Mucosa of descending colon (tissue), 3 donors: ENCODE data around the gene NGDN. TPM values are rescaled to one million over a fixed set of nuclear protein-coding genes. Genes with fewer than 3 reads are reported as not detected.
"Not testable (repeated sequence)": the region's sequence is repeated elsewhere in the genome, so short reads cannot be mapped to it uniquely, and the experiment has no call there.

Experiments
- ATAC-seq: fragments of 200-7000 bp; cut with Tn5 transposase; one replicate; pipeline ENCODE4 v1.9.1; 2020; ENCODE audit warnings: mild to moderate bottlenecking, moderate library complexity
- DNase-seq, 3 donors: peaks; one replicate each; pipeline ENCODE4 v3.0.0-alpha.2; 2020
- H3K36me3 ChIP-seq: fragments of 200-600 bp; one replicate; pipeline ENCODE4 v1.8.0; 2021; ENCODE audit warnings: low read depth, mild to moderate bottlenecking
- H3K4me1 ChIP-seq: fragments of 200-600 bp; one replicate; pipeline ENCODE4 v1.8.0; 2021; ENCODE audit warnings: low read depth, mild to moderate bottlenecking
- H3K4me3 ChIP-seq: fragments of 200-600 bp; one replicate; pipeline ENCODE4 v1.8.0; 2021; ENCODE audit warnings: mild to moderate bottlenecking
- H3K9me3 ChIP-seq: fragments of 200-600 bp; one replicate; pipeline ENCODE4 v1.8.0; 2021; ENCODE audit warnings: mild to moderate bottlenecking
- intact Hi-C, 2 donors: fragments of 100-400 bp; cut with DNase I in 1 of 2; cut with micrococcal nuclease in 1 of 2; formaldehyde crosslinking; loops; one replicate each; pipeline versions ENCODE4 v1.11.0 to v1.11.1; 2022; cut with DNase I, micrococcal nuclease
- long read RNA-seq, 2 donors: library from polyadenylated mRNA; unstranded; transcript quantifications; one replicate each; pipeline ENCODE4 v2.0.0, GENCODE V29; 2019 to 2021
- total RNA-seq, 3 donors: library from RNA; stranded (reverse); fragmentation: NEBNext Ultra II Directional in 2 of 3; extraction: Animal tissue kit (Norgen Biotek cat#: 25700) in 2 of 3; gene quantifications; one replicate each; pipeline versions ENCODE4 v1.2.1 to v1.2.4, GENCODE V29; 2021 to 2023
- TF ChIP-seq, protein P1 (sequence below): fragments of 200-600 bp; IDR thresholded peaks from one replicate; pipeline ENCODE4 v1.8.0; 2022; ENCODE audit warnings: antibody characterized with exemption, mild to moderate bottlenecking
- donor health status: DM: no; HTN: no; CAD: no; lungs with moderate emphysema.
- donor health status: DM: no; HTN: no; CAD: no.
- donor health status: DM: no; HTN: yes; CAD: no.

The NGDN gene
- total RNA-seq, result 10 to 100 TPM; 29.1 to 35.3 (median 29.9) TPM
- long read RNA-seq, donor 1, transcript NGDN-202 (11 exons, 1,143 nt), result major isoform, 39 of 52 reads
- long read RNA-seq, donor 1, partial matches to known transcripts, result 8 of 52 reads
- long read RNA-seq, donor 1, other reads (novel, unspliced or antisense), result 4 of 52 reads
- long read RNA-seq, donor 2, transcript NGDN-202 (11 exons, 1,143 nt), result major isoform, 20 of 32 reads
- long read RNA-seq, donor 2, partial matches to known transcripts, result 6 of 32 reads
- long read RNA-seq, donor 2, other reads (novel, unspliced or antisense), result 6 of 32 reads

DNA sequence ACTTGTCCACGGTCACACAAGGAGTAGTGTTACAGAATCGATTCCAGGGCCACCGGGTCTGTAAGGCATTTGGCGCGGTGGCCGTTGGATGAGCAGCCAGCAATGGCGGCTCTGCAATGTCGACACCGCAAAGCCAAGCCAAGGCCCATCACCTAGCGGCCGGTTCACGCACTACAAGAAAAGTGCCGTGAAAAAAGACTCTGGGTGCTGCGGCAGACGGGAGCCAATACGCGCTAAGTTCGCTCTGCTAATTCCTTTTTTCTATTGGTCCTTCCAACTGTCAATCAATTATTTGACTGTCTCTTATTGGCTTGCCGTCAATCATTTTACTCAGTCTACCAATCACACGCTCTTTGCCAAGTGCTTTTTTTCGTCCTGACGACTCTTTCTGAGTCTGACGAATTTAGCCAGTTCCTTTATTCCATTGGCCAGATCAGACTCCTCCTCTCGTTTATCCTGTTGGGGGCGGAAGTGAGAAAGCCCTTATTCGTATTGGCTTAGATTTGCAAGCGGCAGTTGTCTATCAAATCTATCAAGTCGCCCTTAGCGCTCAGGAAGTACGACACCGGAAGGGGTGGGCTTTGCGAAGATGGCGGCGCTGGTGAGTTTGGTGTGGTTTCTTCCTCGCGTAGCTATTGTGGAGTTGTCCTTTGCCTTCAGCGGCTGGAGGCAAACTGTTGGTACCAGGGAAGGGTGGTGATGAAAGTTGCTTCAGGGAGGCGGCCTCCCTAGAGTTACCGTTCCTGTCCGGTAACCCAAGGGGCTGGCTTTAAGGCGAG, at the start of gene NGDN:
Gene NGDN (plus strand): TSS at position 577 of the 779 bp plus-strand sequence. CDS start 13 bp downstream, at position 590.
- Histone ChIP-seq H3K9me3 (no peaks in the 10 kb centered on the region), H3K4me3 (peak within 1 kb of the TSS; percentile 59), H3K4me1 (peaks cover 9% of the 10 kb centered on the region), H3K36me3 (no peaks in the 10 kb centered on the region)
- intact Hi-C loops, result loop anchor here in 1 of 2 donors (10.0 kb wide), 1 partner anchor 145 kb away; the partner anchor contains the start of gene PABPN1
- DNase-seq, result peak; percentile 91 to 98 (median 94)
- TF ChIP-seq, protein P1, sequence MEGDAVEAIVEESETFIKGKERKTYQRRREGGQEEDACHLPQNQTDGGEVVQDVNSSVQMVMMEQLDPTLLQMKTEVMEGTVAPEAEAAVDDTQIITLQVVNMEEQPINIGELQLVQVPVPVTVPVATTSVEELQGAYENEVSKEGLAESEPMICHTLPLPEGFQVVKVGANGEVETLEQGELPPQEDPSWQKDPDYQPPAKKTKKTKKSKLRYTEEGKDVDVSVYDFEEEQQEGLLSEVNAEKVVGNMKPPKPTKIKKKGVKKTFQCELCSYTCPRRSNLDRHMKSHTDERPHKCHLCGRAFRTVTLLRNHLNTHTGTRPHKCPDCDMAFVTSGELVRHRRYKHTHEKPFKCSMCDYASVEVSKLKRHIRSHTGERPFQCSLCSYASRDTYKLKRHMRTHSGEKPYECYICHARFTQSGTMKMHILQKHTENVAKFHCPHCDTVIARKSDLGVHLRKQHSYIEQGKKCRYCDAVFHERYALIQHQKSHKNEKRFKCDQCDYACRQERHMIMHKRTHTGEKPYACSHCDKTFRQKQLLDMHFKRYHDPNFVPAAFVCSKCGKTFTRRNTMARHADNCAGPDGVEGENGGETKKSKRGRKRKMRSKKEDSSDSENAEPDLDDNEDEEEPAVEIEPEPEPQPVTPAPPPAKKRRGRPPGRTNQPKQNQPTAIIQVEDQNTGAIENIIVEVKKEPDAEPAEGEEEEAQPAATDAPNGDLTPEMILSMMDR, result peak; percentile 64
- peak; percentile 98 for ATAC-seq

DNA sequence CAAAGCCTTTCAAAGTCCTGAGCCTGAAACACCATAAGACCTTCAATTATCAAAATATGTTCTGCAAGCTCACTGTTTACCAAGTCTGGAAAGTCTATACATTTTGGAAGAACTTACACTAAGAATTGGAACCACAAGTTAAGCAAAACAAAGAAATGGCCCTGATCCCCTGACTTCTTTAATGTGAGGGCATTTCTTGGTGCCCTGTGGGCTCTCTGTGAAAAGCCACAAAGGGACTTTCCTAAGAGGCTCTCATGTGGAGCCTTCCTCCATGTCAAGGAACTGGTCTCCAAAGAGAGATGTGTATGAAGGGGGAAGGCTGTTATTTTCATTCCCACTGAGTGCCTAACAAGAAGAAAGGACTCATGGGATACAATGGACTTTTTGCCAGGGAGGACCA, 47.9 kb upstream of the NGDN start:
- Histone ChIP-seq H3K4me3 (no peak overlapping the region), H3K36me3 (no peaks in the 10 kb centered on the region), H3K9me3 (no peaks in the 10 kb centered on the region), H3K4me1 (no peaks in the 10 kb centered on the region)
- DNase-seq (no peak), ATAC-seq (no peak)
- intact Hi-C loops, result no loop called here
- TF ChIP-seq, protein P1, result no peak

DNA sequence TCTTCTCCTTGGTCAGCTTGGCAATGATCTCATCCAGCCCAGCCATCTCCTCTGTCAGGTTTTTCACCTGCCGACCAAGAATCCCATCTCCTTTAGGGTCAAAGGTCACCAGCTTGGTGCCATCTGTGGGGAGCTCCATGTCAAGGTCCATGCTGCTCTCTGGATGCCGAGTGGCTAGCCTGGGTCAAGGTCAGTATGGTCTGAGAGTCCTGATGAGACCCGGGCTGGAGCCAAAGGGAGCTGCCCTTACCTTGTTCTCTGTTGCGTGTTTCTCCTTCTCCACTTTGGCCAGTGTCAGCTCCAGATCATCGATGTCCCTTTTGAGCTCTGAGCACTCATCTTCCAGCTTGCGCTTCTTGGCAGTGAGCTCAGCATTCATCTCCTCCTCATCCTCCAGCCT, 45.8 kb upstream of the NGDN start:
- Histone ChIP-seq H3K36me3 (no peaks in the 10 kb centered on the region), H3K4me1 (no peaks in the 10 kb centered on the region), H3K4me3 (no peak overlapping the region), H3K9me3 (no peaks in the 10 kb centered on the region)
- DNase-seq (no peak), ATAC-seq (no peak)
- TF ChIP-seq, protein P1, result no peak
- intact Hi-C loops, result no loop called here

- ATAC-seq (no peak), DNase-seq (no peak)
- Histone ChIP-seq H3K4me3 (no peak overlapping the region), H3K36me3 (no peaks in the 10 kb centered on the region), H3K4me1 (no peaks in the 10 kb centered on the region), H3K9me3 (no peaks in the 10 kb centered on the region)
- intact Hi-C loops, result no loop called here
- TF ChIP-seq, protein P1, result no peak
Observed at GRCh38 chr14:23425169-23425568, 44.3 kb upstream of the NGDN start.

DNA sequence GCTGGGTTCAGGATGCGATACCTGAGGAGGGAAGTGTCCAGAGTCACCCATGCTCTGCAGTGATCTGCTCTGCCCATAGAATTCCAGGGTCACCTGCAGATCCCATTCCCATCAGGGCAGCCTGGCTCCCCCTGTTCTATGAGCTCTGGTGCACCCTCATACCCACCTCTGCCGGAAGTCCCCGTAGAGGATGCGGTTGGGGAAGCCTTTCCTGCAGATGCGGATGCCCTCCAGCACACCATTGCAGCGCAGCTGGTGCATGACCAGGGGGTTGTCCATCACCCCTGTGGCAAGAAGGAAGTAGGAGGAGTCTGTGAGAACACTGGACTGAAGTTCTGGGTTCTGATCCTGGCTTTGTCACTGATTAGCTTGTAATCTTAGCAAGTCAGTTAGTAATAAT, 43.7 kb upstream of the NGDN start:
- H3K36me3 ChIP-seq, ATAC-seq, H3K9me3 ChIP-seq, intact Hi-C loops, H3K4me3 ChIP-seq, H3K4me1 ChIP-seq, DNase-seq: not testable (repeated sequence)
